ENCODE data around the gene LRP1.

- no peak for TF ChIP-seq CTCF (conservative IDR thresholded peaks at IDR 0.05; ENCODE audit: low read depth in 2 of 2)
- no peak for TF ChIP-seq EZH2 (IDR thresholded peaks at IDR 0.05; ENCODE audit: low read depth, unreplicated experiment)
- TF ChIP-seq POLR2AphosphoS5 (IDR thresholded peaks at IDR 0.05; ENCODE audit: low read depth) = no peak
- TF ChIP-seq CREB1 (CRISPR knock-in tag; IDR thresholded peaks at IDR 0.05; ENCODE audit: low read depth) = no peak
- TF ChIP-seq REST (IDR thresholded peaks at IDR 0.05; ENCODE audit: unreplicated experiment) = no peak
- TF ChIP-seq JUNB (IDR thresholded peaks at IDR 0.05; ENCODE audit: unreplicated experiment) = no peak
- TF ChIP-seq EZH2phosphoT487 (IDR thresholded peaks at IDR 0.05; ENCODE audit: unreplicated experiment) = no peak
- TF ChIP-seq ZNF462 (CRISPR knock-in tag; IDR thresholded peaks at IDR 0.05) = no peak
- TF ChIP-seq NANOG (IDR thresholded peaks at IDR 0.05; ENCODE audit: borderline replicate concordance) = no peak
- TF ChIP-seq STAT1 (IDR thresholded peaks at IDR 0.05; ENCODE audit: unreplicated experiment) = no peak
- TF ChIP-seq ZNF331 (CRISPR knock-in tag; IDR thresholded peaks at IDR 0.05; ENCODE audit: low read depth) = no peak
These were observed 51.2 kb downstream of the LRP1 start for GRCh38 chr12:57179331-57180086.
